GM23338 (cell line): Measurements from ENCODE around the gene RAB36.

ENCODE experiments used
- CREB1 ChIP-seq: fragments of 250-450 bp; sonication (Bioruptor Pico); IDR thresholded peaks from 2 replicates; pipeline ENCODE4 v1.5.0; 2020; ENCODE audit warnings: low read depth, mild to moderate bottlenecking, moderate library complexity
- CTCF ChIP-seq, 2 experiments: fragments of 200-600 bp in 1 of 2; sonication (generic) in 1 of 2; conservative IDR thresholded peaks; 2 replicates each; pipeline versions ENCODE4 v1.5.1 to v1.6.1; 2016 to 2017; ENCODE audit warnings: antibody characterized with exemption in 2 of 2, low read depth in 2 of 2, mild to moderate bottlenecking in 2 of 2, moderate library complexity in 1 of 2
- ETS1 ChIP-seq: IDR thresholded peaks from 2 replicates; pipeline ENCODE4 v1.6.1; 2016; ENCODE audit warnings: antibody characterized with exemption
- EZH2 ChIP-seq: fragments of 200-600 bp; sonication (generic); IDR thresholded peaks from one replicate; pipeline ENCODE4 v1.8.0; 2017; ENCODE audit warnings: antibody characterized with exemption, mild to moderate bottlenecking, low read depth; ENCODE audit not compliant: unreplicated experiment
- EZH2phosphoT487 ChIP-seq: fragments of 200-600 bp; sonication (generic); IDR thresholded peaks from one replicate; pipeline ENCODE4 v1.8.1; 2018; ENCODE audit warnings: antibody characterized with exemption; ENCODE audit not compliant: unreplicated experiment
- JUNB ChIP-seq: IDR thresholded peaks from one replicate; pipeline ENCODE4 v1.6.1; 2016; ENCODE audit warnings: antibody characterized with exemption; ENCODE audit not compliant: unreplicated experiment
- NANOG ChIP-seq: IDR thresholded peaks from 2 replicates; pipeline ENCODE4 v1.6.1; 2016; ENCODE audit warnings: antibody characterized with exemption, borderline replicate concordance
- POLR2AphosphoS5 ChIP-seq: IDR thresholded peaks from 2 replicates; pipeline ENCODE4 v1.6.1; 2016; ENCODE audit warnings: antibody characterized with exemption, low read depth
- REST ChIP-seq: IDR thresholded peaks from one replicate; pipeline ENCODE4 v1.6.1; 2018; ENCODE audit warnings: antibody characterized with exemption; ENCODE audit not compliant: unreplicated experiment
- STAT1 ChIP-seq: IDR thresholded peaks from one replicate; pipeline ENCODE4 v1.6.1; 2016; ENCODE audit warnings: antibody characterized with exemption; ENCODE audit not compliant: unreplicated experiment
- ZNF462 ChIP-seq: fragments of 250-450 bp; sonication (Bioruptor Pico); IDR thresholded peaks from 2 replicates; pipeline ENCODE4 v1.5.0; 2020; ENCODE audit warnings: mild to moderate bottlenecking, moderate library complexity

- no peak for TF ChIP-seq STAT1
- TF ChIP-seq CTCF (conservative IDR thresholded peaks at IDR 0.05; ENCODE audit: low read depth in 2 of 2) = no peak
- no peak for TF ChIP-seq REST
- TF ChIP-seq JUNB = no peak
- TF ChIP-seq POLR2AphosphoS5 = no peak
- no peak for TF ChIP-seq CREB1 (CRISPR knock-in tag)
- no peak for TF ChIP-seq EZH2
- TF ChIP-seq ZNF462 (CRISPR knock-in tag) = no peak
- no peak for TF ChIP-seq EZH2phosphoT487
- TF ChIP-seq NANOG = no peak
- TF ChIP-seq ETS1 = no peak
These were observed 45.2 kb downstream of the RAB36 start for GRCh38 chr22:23190526-23190925.
